ENCODE results near the gene LSM14A.
"Not testable (repeated sequence)": the region's sequence is repeated elsewhere in the genome, so short reads cannot be mapped to it uniquely, and the experiment has no call there.

The LSM14A gene

DNA sequence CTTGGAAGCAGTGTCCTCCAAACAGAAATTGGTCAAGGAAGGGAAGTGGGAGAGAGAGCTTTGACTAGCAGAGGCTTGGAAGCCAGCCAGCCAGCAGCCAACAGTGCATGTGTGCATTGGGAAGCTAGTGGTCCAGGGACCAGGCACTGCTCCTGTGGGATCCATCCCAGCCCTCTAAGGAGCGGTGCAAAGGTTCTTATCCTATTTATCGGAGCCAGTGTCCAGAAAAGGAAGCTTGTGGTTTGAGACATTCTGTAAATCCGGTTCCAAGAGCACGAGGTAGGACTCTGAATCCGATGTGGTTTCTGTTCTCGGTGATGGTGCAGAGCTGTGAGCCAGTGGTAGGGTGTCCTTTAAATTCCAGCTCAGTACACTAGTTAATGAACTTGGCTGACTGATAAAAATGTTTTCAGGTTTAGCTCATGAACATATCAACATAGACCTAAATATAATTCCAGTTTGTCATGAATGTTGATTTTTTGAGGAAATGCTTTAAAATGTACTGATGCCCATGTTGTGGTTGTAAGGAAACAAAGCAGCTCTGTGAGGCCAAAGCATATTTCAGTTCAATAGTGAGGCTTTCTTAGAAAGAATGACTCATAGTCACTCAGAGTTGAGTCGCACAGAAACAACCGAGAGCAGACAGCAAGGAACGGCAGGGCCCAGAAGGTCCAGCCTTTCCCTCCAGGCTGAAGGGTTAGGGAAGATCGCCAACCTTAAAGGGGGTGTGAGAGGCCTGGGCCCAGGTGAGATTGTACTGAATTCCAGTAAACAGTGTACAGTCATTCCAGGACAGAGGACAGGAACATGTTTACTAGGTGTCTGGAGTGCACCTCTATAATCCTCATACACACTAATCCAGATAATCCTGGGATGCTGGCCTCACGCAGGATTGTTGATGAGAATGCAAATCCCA is 60.5 kb downstream of the LSM14A start:
- DNase-seq (ENCODE audit: low read depth), result peak; percentile 87
- H3K36me3 ChIP-seq (ENCODE audit: control insufficient read depth, insufficient read depth, low read length, severe bottlenecking), result peaks cover 27% of the 10 kb centered on the region

DNA sequence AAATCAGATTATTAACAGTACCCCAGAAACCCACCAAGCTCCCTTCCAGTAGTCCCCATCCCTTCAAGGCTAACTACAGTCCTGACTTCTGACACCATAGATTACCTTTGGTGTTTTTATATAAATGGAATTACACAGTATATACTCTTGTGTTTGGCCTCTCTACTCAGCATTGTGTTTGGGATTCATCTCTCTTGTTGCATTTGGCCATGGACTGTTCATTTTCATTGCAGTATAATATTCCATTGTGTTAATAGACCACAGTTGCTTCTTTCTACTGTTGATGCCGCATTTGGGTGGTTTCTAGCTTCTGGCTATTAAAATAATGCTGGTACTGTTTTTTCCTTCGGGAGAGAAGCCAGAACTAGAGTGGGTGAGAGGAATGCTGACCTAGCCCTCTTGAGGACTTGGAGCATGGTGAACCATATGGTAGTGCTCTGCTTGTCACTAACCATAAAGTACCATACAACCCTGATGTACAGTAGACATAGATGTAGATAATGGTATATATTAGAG is 63.2 kb downstream of the LSM14A start:
- DNase-seq (ENCODE audit: low read depth), result no peak
- Histone ChIP-seq H3K4me1 (ENCODE audit: control insufficient read depth, insufficient read depth, low read length) (peaks cover 26% of the 10 kb centered on the region), H3K9me3 (ENCODE audit: control insufficient read depth, low read length) (no peaks in the 10 kb centered on the region), H3K27me3 (replicated peaks; ENCODE audit: control insufficient read depth, insufficient read depth, low read length) (no peaks in the 10 kb centered on the region), H3K9ac (ENCODE audit: low read length) (no peak overlapping the region), H3K4me3 (ENCODE audit: low read length) (no peak overlapping the region), H3K36me3 (ENCODE audit: control insufficient read depth, insufficient read depth, low read length, severe bottlenecking) (peaks cover 5% of the 10 kb centered on the region)

More for the DNA sequence above, 60.5 kb downstream of the LSM14A start:
- peak overlapping the region; percentile 39 for H3K9ac ChIP-seq (ENCODE audit: low read length)
- no peaks in the 10 kb centered on the region for H3K9me3 ChIP-seq (ENCODE audit: control insufficient read depth, low read length)
- no peaks in the 10 kb centered on the region for H3K27me3 ChIP-seq (replicated peaks; ENCODE audit: control insufficient read depth, insufficient read depth, low read length)
- peak overlapping the region; percentile 28 for H3K4me3 ChIP-seq (ENCODE audit: low read length)
- peaks cover 40% of the 10 kb centered on the region for H3K4me1 ChIP-seq (ENCODE audit: control insufficient read depth, insufficient read depth, low read length)

DNA sequence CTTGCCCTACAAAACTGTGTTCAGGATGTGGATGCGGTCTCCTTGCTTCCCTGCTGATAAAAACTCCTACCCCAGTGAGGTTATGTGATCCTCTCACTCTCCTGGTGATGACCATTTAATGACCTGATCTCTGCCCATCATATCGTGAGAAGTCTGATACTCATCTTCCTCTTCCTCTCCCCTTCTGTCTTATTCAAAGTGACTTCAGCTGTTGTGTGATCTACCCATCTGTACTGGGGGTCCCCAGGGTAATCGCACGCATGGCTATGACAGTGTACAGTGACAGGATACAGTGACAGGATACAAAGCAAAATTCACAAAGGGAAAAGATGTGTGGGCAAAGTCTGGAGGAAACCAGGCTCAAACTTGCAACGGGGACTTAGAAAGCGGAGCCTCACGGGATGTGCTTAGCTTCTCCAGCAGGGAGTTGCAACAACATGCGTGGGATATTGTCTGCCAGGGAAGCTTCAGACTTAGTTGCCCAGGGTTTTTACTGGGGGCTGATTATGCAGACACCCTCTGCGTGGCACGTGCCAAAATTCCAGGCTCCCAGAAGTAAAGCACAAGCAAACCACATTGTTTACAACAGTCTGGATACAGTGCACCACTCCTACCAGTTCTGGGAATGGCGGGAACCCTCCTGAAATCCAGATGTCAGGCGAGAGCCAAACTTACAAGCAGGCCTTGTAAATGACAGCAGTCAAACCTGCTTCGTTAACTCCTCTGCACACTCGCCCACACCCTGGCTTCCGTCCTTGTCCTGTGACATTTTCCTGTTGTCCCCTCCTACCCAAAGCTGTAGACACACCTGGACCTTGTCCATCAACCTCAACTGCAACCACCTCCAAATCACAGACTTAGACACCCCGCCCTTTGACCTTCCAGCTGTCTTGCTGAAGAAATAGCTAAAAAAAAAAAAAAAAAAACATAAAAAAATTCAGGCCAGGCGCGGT is 64.0 kb downstream of the LSM14A start:
- no peaks in the 10 kb centered on the region for H3K27me3 ChIP-seq (replicated peaks; ENCODE audit: control insufficient read depth, insufficient read depth, low read length)
- H3K4me1 ChIP-seq (ENCODE audit: control insufficient read depth, insufficient read depth, low read length), result peaks cover 26% of the 10 kb centered on the region
- no peak overlapping the region for H3K4me3 ChIP-seq (ENCODE audit: low read length)
- H3K36me3 ChIP-seq (ENCODE audit: control insufficient read depth, insufficient read depth, low read length, severe bottlenecking), result no peaks in the 10 kb centered on the region
- H3K9me3 ChIP-seq (ENCODE audit: control insufficient read depth, low read length), result no peaks in the 10 kb centered on the region
- no peak overlapping the region for H3K9ac ChIP-seq (ENCODE audit: low read length)
- DNase-seq (ENCODE audit: low read depth), result peak; percentile 25

DNA sequence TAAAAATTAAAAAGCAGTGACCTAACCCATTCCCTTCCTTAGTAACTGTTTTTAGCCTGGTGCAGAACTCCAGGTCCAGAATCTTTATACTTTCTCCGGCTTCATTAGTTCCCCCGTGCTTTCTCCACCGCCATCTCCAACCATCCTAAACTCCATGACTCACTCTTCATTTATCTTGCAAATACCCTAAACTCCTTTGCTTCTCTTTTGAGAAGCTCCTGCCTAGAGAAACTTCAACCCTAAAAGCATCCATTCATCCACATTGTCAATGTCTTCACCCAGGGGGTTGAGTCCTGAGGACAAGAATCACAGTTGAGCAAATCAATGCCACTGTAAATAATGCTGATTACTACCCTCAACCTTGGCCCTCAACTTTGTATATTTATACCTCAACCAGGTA is 65.0 kb downstream of the LSM14A start:
- Histone ChIP-seq H3K27me3 (replicated peaks; ENCODE audit: control insufficient read depth, insufficient read depth, low read length) (no peaks in the 10 kb centered on the region), H3K9ac (ENCODE audit: low read length) (no peak overlapping the region), H3K9me3 (ENCODE audit: control insufficient read depth, low read length) (no peaks in the 10 kb centered on the region), H3K36me3 (ENCODE audit: control insufficient read depth, insufficient read depth, low read length, severe bottlenecking) (no peaks in the 10 kb centered on the region), H3K4me3 (ENCODE audit: low read length) (no peak overlapping the region), H3K4me1 (ENCODE audit: control insufficient read depth, insufficient read depth, low read length) (peaks cover 22% of the 10 kb centered on the region)
- no peak for DNase-seq (ENCODE audit: low read depth)

DNA sequence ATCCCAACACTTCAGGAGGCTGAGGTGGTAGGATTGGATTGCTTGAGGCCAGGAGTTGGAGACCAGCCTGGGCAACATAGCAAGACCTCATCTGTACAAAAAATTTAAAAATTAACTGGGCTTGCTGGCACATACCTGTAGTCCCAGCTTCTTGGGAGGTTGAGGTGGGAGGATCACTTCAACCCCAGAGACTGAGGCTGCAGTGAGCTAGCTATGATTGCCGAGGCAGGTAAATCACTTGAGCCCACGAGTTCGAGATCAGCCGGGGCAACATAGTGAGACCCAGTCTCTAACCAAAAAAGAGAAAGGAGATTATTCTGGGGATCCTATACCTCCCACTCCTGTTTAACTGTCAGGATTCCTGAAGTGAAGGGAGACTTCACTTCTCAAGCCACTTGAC is 65.6 kb downstream of the LSM14A start:
- no peak overlapping the region for H3K9ac ChIP-seq (ENCODE audit: low read length)
- no peaks in the 10 kb centered on the region for H3K27me3 ChIP-seq (replicated peaks; ENCODE audit: control insufficient read depth, insufficient read depth, low read length)
- no peaks in the 10 kb centered on the region for H3K36me3 ChIP-seq (ENCODE audit: control insufficient read depth, insufficient read depth, low read length, severe bottlenecking)

DNA sequence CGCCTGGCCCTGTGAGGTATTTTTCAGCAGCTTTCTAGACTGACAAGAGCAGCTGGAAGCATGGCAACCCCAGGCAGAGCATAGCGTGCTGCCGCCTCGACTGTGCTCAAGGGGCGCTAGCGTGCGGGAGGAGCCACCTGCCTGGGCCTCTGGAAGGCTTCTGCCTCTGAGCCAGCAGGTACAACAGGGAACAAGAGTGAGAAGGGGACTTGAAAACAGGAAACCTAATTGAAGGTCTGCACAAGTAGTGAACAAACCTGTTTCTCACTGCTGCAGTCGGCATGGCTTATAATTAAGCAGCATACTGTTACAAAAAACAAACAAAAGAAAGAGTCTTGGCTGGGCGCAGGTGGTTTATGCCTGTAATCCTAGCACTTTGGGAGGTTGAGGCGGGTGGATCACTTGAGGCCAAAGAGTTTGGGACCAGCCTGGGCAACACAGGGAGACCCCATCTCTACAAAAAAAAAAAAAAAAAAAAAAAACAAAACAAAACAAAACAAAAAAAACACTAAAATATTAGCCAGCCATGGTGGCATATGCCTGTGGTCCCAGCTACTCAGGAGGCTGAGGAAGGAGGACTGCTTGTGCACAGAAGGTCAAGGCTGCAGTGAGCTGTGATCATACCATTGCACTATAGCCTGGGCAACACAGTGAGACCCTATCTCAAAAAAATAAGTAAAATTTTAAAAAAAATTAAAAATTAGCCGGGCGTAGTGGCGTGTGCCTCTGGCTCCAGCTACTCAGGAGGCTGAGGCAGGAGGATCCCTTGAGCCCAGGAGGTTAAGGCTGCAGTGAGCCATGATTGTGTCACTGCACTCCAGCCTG is 69.4 kb downstream of the LSM14A start:
- Histone ChIP-seq H3K4me1 (ENCODE audit: control insufficient read depth, insufficient read depth, low read length) (peaks cover 15% of the 10 kb centered on the region), H3K27me3 (replicated peaks; ENCODE audit: control insufficient read depth, insufficient read depth, low read length) (no peaks in the 10 kb centered on the region), H3K4me3 (ENCODE audit: low read length) (no peak overlapping the region), H3K9ac (ENCODE audit: low read length) (no peak overlapping the region), H3K9me3 (ENCODE audit: control insufficient read depth, low read length) (no peaks in the 10 kb centered on the region), H3K36me3 (ENCODE audit: control insufficient read depth, insufficient read depth, low read length, severe bottlenecking) (no peaks in the 10 kb centered on the region)
- no peak for DNase-seq (ENCODE audit: low read depth)

More for the DNA sequence above, 65.6 kb downstream of the LSM14A start:
- DNase-seq (ENCODE audit: low read depth), result no peak
- no peak overlapping the region for H3K4me3 ChIP-seq (ENCODE audit: low read length)
- no peaks in the 10 kb centered on the region for H3K9me3 ChIP-seq (ENCODE audit: control insufficient read depth, low read length)
- H3K4me1 ChIP-seq (ENCODE audit: control insufficient read depth, insufficient read depth, low read length), result peaks cover 15% of the 10 kb centered on the region

DNA sequence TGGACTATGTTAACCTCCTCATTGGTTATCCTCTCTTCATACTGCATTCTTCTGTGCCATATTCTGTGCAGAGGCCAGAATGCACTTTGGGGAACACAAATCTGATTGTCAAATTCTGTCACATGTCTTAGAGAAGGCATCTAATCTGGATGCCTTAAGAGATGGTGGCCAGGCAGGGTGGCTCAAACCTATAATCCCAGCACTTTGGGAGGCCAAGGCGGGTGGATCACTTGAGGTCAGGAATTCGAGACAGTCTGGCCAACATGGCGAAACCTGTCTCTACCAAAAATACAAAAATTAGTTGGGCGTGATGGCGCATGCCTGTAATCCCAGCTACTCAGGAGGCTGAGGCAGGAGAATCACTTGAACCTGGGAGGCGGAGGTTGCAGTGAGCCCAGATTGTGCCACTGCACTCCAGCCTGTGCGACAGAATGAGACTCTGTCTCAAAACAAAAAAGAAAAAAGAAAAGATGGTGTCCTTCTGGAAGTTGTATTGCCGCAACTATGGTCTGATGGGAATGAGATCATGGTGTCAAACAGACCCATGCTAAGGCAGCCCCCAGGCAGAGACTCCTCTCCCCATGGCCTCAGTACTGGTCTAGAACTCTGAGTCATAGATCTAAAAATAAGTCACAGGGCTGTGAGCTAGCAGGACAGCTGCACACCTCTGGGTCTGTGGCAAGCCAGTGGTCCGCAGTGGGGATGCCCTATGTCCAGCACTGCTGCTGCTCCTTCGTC is 71.0 kb downstream of the LSM14A start:
- not testable (repeated sequence) for H3K4me3 ChIP-seq (ENCODE audit: low read length); H3K36me3 ChIP-seq (ENCODE audit: control insufficient read depth, insufficient read depth, low read length, severe bottlenecking); H3K9me3 ChIP-seq (ENCODE audit: control insufficient read depth, low read length); H3K27me3 ChIP-seq (replicated peaks; ENCODE audit: control insufficient read depth, insufficient read depth, low read length); H3K9ac ChIP-seq (ENCODE audit: low read length)
- H3K4me1 ChIP-seq (ENCODE audit: control insufficient read depth, insufficient read depth, low read length), result peaks cover 15% of the 10 kb centered on the region
- peak; percentile 37 for DNase-seq (ENCODE audit: low read depth)

DNA sequence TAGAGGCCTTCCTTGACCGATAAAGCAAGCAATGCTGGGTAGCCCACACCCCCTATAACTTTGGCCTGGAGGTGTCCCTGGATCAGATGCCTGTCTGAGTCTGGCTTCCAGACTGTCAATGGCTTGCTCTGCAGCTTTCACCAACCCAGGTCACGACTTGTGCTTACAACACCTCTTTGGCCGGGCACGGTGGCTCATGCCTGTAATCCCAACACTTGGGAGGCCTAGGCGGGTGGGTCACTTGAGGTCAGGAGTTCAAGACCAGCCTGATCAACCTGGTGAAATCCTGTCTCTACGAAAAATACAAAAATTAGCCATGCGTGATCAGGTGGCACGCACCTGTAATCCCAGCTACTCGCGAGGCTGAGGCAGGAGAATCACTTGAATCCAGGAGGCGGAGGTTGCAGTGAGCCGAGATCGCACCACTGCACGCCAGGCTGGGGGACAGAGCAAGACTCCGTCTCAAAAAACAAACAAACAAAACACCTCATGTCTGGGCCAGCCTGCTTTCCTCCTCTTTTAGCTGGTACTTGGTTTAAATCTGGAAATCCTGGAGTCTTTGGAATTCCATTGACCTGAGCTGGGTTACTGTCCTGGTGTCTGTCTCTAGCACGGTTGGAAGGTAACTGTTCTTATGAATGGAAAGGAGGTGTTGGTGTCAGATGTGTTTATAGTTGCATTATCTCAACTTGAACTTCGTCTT is 71.7 kb downstream of the LSM14A start:
- H3K27me3 ChIP-seq (replicated peaks; ENCODE audit: control insufficient read depth, insufficient read depth, low read length), result no peaks in the 10 kb centered on the region
- H3K36me3 ChIP-seq (ENCODE audit: control insufficient read depth, insufficient read depth, low read length, severe bottlenecking), result no peaks in the 10 kb centered on the region
- H3K9me3 ChIP-seq (ENCODE audit: control insufficient read depth, low read length), result no peaks in the 10 kb centered on the region
- no peak for DNase-seq (ENCODE audit: low read depth)
- no peak overlapping the region for H3K4me3 ChIP-seq (ENCODE audit: low read length)
- H3K4me1 ChIP-seq (ENCODE audit: control insufficient read depth, insufficient read depth, low read length), result peaks cover 15% of the 10 kb centered on the region
- no peak overlapping the region for H3K9ac ChIP-seq (ENCODE audit: low read length)

DNA sequence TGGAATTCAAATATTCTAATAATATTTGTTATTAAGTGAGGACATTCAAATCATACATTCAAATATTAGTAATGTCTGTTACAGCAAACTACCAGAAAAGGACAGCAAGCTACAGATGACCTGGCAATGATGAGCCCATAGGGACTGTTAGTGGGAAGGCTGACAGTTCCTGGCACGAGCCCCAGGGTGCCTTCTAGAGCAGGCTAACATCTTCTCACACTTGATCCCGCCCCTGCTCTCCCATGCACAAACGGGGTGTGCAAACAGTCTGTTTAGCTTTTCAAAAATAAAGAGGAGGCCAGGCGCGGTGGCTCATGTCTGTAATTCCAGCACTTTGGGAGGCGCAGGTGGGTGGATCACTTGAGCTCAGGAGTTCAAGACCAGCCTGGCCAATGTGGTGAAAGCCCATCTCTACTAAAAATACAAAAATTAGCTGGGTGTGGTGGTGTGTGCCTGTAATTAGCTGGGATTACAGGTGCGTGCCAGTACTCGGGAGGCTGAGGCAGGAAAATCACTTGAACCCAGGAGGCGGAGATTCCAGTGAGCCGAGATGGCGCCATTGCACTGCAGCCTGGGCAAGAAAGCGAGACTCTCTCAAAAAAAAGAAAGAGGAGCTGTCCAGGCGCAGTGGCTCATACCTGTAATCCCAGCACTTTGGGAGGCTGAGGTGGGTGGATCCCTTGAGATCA is 72.5 kb downstream of the LSM14A start:
- no peak overlapping the region for H3K9ac ChIP-seq (ENCODE audit: low read length)
- H3K27me3 ChIP-seq (replicated peaks; ENCODE audit: control insufficient read depth, insufficient read depth, low read length), result no peaks in the 10 kb centered on the region
- H3K9me3 ChIP-seq (ENCODE audit: control insufficient read depth, low read length), result no peaks in the 10 kb centered on the region
- H3K4me3 ChIP-seq (ENCODE audit: low read length), result no peak overlapping the region
- no peaks in the 10 kb centered on the region for H3K36me3 ChIP-seq (ENCODE audit: control insufficient read depth, insufficient read depth, low read length, severe bottlenecking)
- no peak for DNase-seq (ENCODE audit: low read depth)
- H3K4me1 ChIP-seq (ENCODE audit: control insufficient read depth, insufficient read depth, low read length), result peaks cover 15% of the 10 kb centered on the region
